T-cell (primary cell): ENCODE measurements around the gene EMP1. TPM values are rescaled to one million over a fixed set of nuclear protein-coding genes. Genes with fewer than 3 reads are reported as not detected.

Experiments used
- ATAC-seq, 4 experiments: fragments of 200-7000 bp in 3 of 4; fragments of 150-1000 bp in 1 of 4; cut with Tn5 transposase; replicated peaks in 1 of 4; 1 replicate in 3 of 4; 2 replicates in 1 of 4; pipeline ENCODE4 v1.10.0; 2021; ENCODE audit warnings: moderate library complexity in 3 of 4, mild to moderate bottlenecking in 2 of 4, moderate number of reproducible peaks in 1 of 4
- CTCF ChIA-PET, 2 donors: fragments of 300-600 bp; sonication (Branson Sonifier 250); formaldehyde crosslinking; loops; one replicate each; lab custom pipeline; 2022; ENCODE audit warnings: antibody characterized with exemption in 2 of 2; lab: Charles Lee
- POLR2A ChIA-PET, 2 donors: fragments of 300-600 bp; sonication (Branson Sonifier 250); formaldehyde crosslinking; loops; one replicate each; lab custom pipeline; 2022; ENCODE audit warnings: antibody characterized with exemption in 2 of 2; lab: Charles Lee
- DNase-seq, 35 experiments: peaks; one replicate each; pipeline versions ENCODE4 v3.0.0 to v3.0.0-alpha.2; 2013 to 2023
- H3K27ac ChIP-seq: one replicate; pipeline ENCODE4 v1.5.1; 2013; ENCODE audit warnings: low read length
- H3K27me3 ChIP-seq, 2 experiments: replicated peaks in 1 of 2; 1 replicate in 1 of 2; 2 replicates in 1 of 2; pipeline versions ENCODE4 v1.6.1 to v1.7.0; 2013; ENCODE audit warnings: low read length in 1 of 2, mixed read lengths in 1 of 2; ENCODE audit not compliant: control insufficient read depth in 2 of 2, insufficient read depth in 2 of 2; ENCODE audit errors: extremely low read depth in 1 of 2
- H3K36me3 ChIP-seq, 2 donors: 1 replicate in 1 of 2; 2 replicates in 1 of 2; pipeline versions ENCODE4 v1.6.1 to v1.7.0; 2013; ENCODE audit warnings: low read length in 1 of 2; ENCODE audit not compliant: control insufficient read depth in 2 of 2, insufficient read depth in 1 of 2; ENCODE audit errors: extremely low read depth in 1 of 2
- H3K4me1 ChIP-seq, 2 experiments: 1 replicate in 1 of 2; 2 replicates in 1 of 2; pipeline versions ENCODE4 v1.6.1 to v1.7.0; 2013; ENCODE audit warnings: low read length in 2 of 2, mixed read lengths in 1 of 2; ENCODE audit not compliant: insufficient read depth in 2 of 2, control insufficient read depth in 1 of 2; ENCODE audit errors: extremely low read depth in 1 of 2
- H3K4me3 ChIP-seq, 2 donors: 1 replicate in 1 of 2; 2 replicates in 1 of 2; pipeline versions ENCODE4 v1.5.1 to v1.7.0; 2013; ENCODE audit warnings: mild to moderate bottlenecking in 2 of 2, low read length in 1 of 2, moderate library complexity in 1 of 2; ENCODE audit not compliant: control insufficient read depth in 1 of 2; ENCODE audit errors: extremely low read depth in 1 of 2
- H3K9me3 ChIP-seq: 2 replicates; pipeline ENCODE4 v1.7.0; 2013
- H3K27ac Mint-ChIP-seq, 2 donors: one replicate each; pipeline ENCODE4 v1.8.0; 2020 to 2021; ENCODE audit warnings: mild to moderate bottlenecking in 2 of 2, mixed read lengths in 2 of 2
- H3K27me3 Mint-ChIP-seq, 2 donors: one replicate each; pipeline ENCODE4 v1.8.0; 2021 to 2022; ENCODE audit warnings: mixed read lengths in 2 of 2
- H3K36me3 Mint-ChIP-seq: one replicate; pipeline ENCODE4 v1.8.0; 2021; ENCODE audit warnings: mixed read lengths
- H3K4me1 Mint-ChIP-seq, 3 donors: one replicate each; pipeline ENCODE4 v1.8.0; 2020 to 2022; ENCODE audit warnings: mixed read lengths in 3 of 3, mild to moderate bottlenecking in 1 of 3
- H3K4me3 Mint-ChIP-seq, 3 donors: one replicate each; pipeline ENCODE4 v1.8.0; 2020 to 2022; ENCODE audit warnings: mild to moderate bottlenecking in 3 of 3, mixed read lengths in 3 of 3, moderate library complexity in 3 of 3
- H3K9me3 Mint-ChIP-seq, 3 donors: one replicate each; pipeline ENCODE4 v1.8.0; 2020 to 2022; ENCODE audit warnings: mixed read lengths in 3 of 3
- WGBS: methylation state at CpG from one replicate; pipeline ENCODE4 v1.1.5; 2013; ENCODE audit warnings: missing lambda C conversion rate; ENCODE audit not compliant: insufficient coverage; 5-methylcytosine and 5-hydroxymethylcytosine counted together
- total RNA-seq, 35 experiments: library from RNA in 6 of 35; stranded (reverse) in 6 of 35; fragments of 120-200 nt in 1 of 35; gene quantifications; one replicate each; pipeline versions ENCODE4 v1.2.1 to v1.2.4 and lab custom pipeline; 2013 to 2026

Gene EMP1
- total RNA-seq, 5 donors from 2014 or later (not counting 1 experiment from before 2014, with no cell fraction given): 1.4 to 5.4 (median 2.8) TPM

DNA sequence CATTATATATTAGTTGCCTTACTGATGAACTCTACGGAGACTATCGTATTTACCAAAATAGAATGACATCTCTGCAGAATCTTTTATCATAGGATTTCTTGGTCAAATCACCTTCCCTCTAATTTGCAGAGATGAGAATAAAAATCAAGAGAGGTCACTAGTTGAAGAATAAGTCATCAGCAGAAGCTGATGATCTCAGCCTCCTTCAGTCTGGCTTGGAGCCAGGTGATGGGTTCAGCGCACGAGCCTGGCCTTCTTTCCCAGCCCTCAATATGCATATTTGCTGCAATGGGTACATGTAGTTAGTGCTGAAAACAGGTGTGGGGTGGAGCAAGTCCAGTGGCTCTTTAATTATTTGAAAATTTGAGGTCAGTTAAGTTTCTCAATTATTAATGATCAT is 19.2 kb upstream of the EMP1 start:
- no peaks in the 10 kb centered on the region for H3K36me3 Mint-ChIP-seq
- DNase-seq (no peak), ATAC-seq (no peak)
- H3K4me3 Mint-ChIP-seq: no peak overlapping the region
- no peaks in the 10 kb centered on the region for H3K9me3 Mint-ChIP-seq
- Histone ChIP-seq H3K9me3 (no peaks in the 10 kb centered on the region), H3K4me3 (no peak overlapping the region), H3K36me3 (no peaks in the 10 kb centered on the region), H3K27me3 (peaks cover 0 to 8% of the 10 kb centered on the region in 2 experiments), H3K4me1 (peaks cover 13 to 18% of the 10 kb centered on the region in 2 experiments), H3K27ac (no peak overlapping the region)
- H3K27ac Mint-ChIP-seq: no peak overlapping the region
- ChIA-PET POLR2A (no interaction called here), CTCF (no interaction called here)
- peaks cover 0 to 15% of the 10 kb centered on the region in 2 donors for H3K27me3 Mint-ChIP-seq
- WGBS: no CpG with 5 or more reads among the region's 4 CpGs
- peaks cover 26 to 31% (median 29%) of the 10 kb centered on the region in 3 donors for H3K4me1 Mint-ChIP-seq

DNA sequence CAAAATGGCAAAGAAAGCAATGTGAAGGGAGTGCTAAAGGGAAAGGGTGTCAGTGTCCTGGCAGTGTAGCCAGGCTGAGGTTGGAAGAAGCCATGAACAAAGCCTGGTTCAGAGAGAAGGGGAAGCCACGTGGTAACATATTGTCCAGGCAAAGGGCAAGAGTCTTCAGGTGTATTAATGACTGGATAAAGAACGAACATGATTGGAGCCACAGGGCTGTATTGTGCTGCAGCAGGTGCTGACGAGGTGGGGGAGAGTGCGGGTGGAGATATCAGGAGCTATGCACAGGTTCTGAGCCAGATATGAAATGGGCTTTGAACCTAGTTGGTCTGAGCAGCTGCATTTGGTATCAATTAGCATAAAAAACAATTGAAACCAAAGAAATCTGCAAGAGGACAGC is 18.6 kb upstream of the EMP1 start:
- ATAC-seq (no peak), DNase-seq (no peak)
- Histone ChIP-seq H3K27me3 (peaks cover 0 to 10% of the 10 kb centered on the region in 2 experiments), H3K4me3 (no peak overlapping the region), H3K27ac (no peak overlapping the region), H3K9me3 (no peaks in the 10 kb centered on the region), H3K36me3 (no peaks in the 10 kb centered on the region), H3K4me1 (peaks cover 13 to 18% of the 10 kb centered on the region in 2 experiments)
- Mint-ChIP-seq H3K4me3 (peak overlapping the region in 1 of 3 donors; percentile 83), H3K4me1 (peaks cover 26 to 31% (median 29%) of the 10 kb centered on the region in 3 donors), H3K27me3 (peaks cover 0 to 13% of the 10 kb centered on the region in 2 donors), H3K9me3 (no peaks in the 10 kb centered on the region), H3K27ac (no peak overlapping the region), H3K36me3 (no peaks in the 10 kb centered on the region)
- POLR2A ChIA-PET: no interaction called here
- 82% methylated on average over 4 of the region's 4 CpGs for WGBS
- CTCF ChIA-PET: no interaction called here

DNA sequence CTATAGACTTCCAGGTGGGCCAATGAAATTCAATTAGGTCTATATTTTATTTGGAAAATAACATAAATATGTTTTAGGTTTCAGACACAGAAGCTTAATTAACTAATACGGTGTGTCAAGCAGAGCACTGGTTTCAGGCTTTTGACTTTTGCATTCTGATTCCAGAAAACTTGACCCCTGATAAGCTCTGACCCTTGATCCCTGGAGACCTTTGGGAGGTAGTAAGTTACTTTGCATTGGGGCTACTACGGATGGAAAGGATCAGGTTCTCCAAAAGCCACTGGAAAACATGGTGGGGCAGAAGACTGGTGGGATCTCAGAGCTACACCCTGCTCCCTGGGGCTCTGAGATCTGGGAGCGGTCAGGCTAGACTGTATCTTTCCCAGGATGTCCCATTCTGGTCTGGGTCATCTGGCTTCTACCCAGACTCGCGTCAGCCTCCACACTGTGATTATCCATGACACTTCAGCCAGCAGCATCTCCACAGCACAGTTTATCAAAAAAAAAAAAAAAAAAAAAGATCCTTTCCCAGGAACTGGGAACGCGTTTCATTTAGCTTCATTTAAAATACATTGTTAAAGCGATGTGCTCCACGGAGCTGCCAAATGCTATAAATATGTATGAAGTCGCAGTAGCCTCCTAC is 17.8 kb upstream of the EMP1 start:
- H3K4me1 Mint-ChIP-seq: peaks cover 23 to 29% (median 26%) of the 10 kb centered on the region in 3 donors
- Histone ChIP-seq H3K36me3 (no peaks in the 10 kb centered on the region), H3K4me3 (no peak overlapping the region), H3K27me3 (peaks cover 0 to 11% of the 10 kb centered on the region in 2 experiments), H3K27ac (no peak overlapping the region), H3K9me3 (no peaks in the 10 kb centered on the region), H3K4me1 (peaks cover 13 to 18% of the 10 kb centered on the region in 2 experiments)
- 95% methylated on average over 2 of the region's 10 CpGs for WGBS
- H3K4me3 Mint-ChIP-seq: peak overlapping the region in 2 of 3 donors; percentile 62 to 83
- POLR2A ChIA-PET: interaction anchor here (0.6 to 1.0 kb wide), 4 partner anchors 22 to 527 kb away, joined by 4 to 11 read pairs (median 7); no protein-coding TSS in a partner anchor
- CTCF ChIA-PET: interaction anchor here in 1 of 2 donors (0.6 to 1.3 kb wide), 4 partner anchors 33 to 563 kb away, joined by 3 to 6 read pairs (median 5); no protein-coding TSS in a partner anchor
- DNase-seq: no peak
- H3K36me3 Mint-ChIP-seq: no peaks in the 10 kb centered on the region
- no peak for ATAC-seq
- H3K27me3 Mint-ChIP-seq: peaks cover 0 to 13% of the 10 kb centered on the region in 2 donors
- H3K9me3 Mint-ChIP-seq: no peaks in the 10 kb centered on the region
- peak overlapping the region; percentile 82 to 88 for H3K27ac Mint-ChIP-seq

GRCh38 chr12:13179211-13180074 is 17.1 kb upstream of the EMP1 start:
- Mint-ChIP-seq H3K36me3 (no peaks in the 10 kb centered on the region), H3K4me3 (peak overlapping the region; percentile 62 to 83 (median 69)), H3K27me3 (peaks cover 0 to 13% of the 10 kb centered on the region in 2 donors), H3K4me1 (peaks cover 22 to 27% (median 26%) of the 10 kb centered on the region in 3 donors), H3K27ac (peak overlapping the region; percentile 82 to 88), H3K9me3 (no peaks in the 10 kb centered on the region)
- H3K27me3 ChIP-seq: peaks cover 0 to 15% of the 10 kb centered on the region in 2 experiments
- peak overlapping the region; percentile 29 to 72 for H3K4me3 ChIP-seq
- ChIA-PET CTCF (interaction anchor here in 1 of 2 donors (0.6 to 1.3 kb wide), 3 partner anchors 32 to 564 kb away, joined by 3 to 6 read pairs (median 6); no protein-coding TSS in a partner anchor), POLR2A (interaction anchor here (0.6 to 1.0 kb wide), 4 partner anchors 22 to 528 kb away, joined by 4 to 11 read pairs (median 7); no protein-coding TSS in a partner anchor)
- no peaks in the 10 kb centered on the region for H3K9me3 ChIP-seq
- peak overlapping the region; percentile 47 for H3K27ac ChIP-seq
- no peaks in the 10 kb centered on the region for H3K36me3 ChIP-seq
- DNase-seq (peak in 33 of 35 experiments; percentile 6 to 61 (median 31)), ATAC-seq (peak; percentile 89 to 96 (median 96))
- WGBS: 3% methylated on average over 9 of the region's 11 CpGs
- H3K4me1 ChIP-seq: peaks cover 13 to 18% of the 10 kb centered on the region in 2 experiments

GRCh38 chr12:13181375-13182070 is 15.0 kb upstream of the EMP1 start:
- ChIA-PET POLR2A (no interaction called here), CTCF (no interaction called here)
- Mint-ChIP-seq H3K4me3 (no peak overlapping the region), H3K27ac (no peak overlapping the region), H3K9me3 (no peaks in the 10 kb centered on the region), H3K27me3 (peaks cover 0 to 11% of the 10 kb centered on the region in 2 donors), H3K4me1 (peaks cover 22 to 27% (median 26%) of the 10 kb centered on the region in 3 donors), H3K36me3 (no peaks in the 10 kb centered on the region)
- Histone ChIP-seq H3K27ac (no peak overlapping the region), H3K27me3 (peaks cover 0 to 17% of the 10 kb centered on the region in 2 experiments), H3K36me3 (no peaks in the 10 kb centered on the region), H3K9me3 (no peaks in the 10 kb centered on the region), H3K4me3 (no peak overlapping the region), H3K4me1 (peaks cover 13 to 18% of the 10 kb centered on the region in 2 experiments)
- ATAC-seq (no peak), DNase-seq (no peak)
- WGBS: 51% methylated on average over 2 of the region's 3 CpGs
